Mesenchymal stem cell (in vitro differentiated cells and primary cell): ENCODE data around the gene PDGFC.

Experiments
- DNase-seq: peaks from one replicate; pipeline ENCODE4 v3.0.0-alpha.2; 2013
- H2AFZ ChIP-seq: one replicate; pipeline ENCODE4 v1.6.1; 2013; ENCODE audit warnings: low read depth, mild to moderate bottlenecking, control low read depth, inconsistent platforms, low read length, moderate library complexity
- H2AK5ac ChIP-seq: 2 replicates; pipeline ENCODE4 v1.6.1; 2013; ENCODE audit warnings: low read length, moderate library complexity, mild to moderate bottlenecking, inconsistent platforms; ENCODE audit not compliant: severe bottlenecking
- H2BK120ac ChIP-seq: one replicate; pipeline ENCODE4 v1.6.1; 2013; ENCODE audit warnings: low read depth, mild to moderate bottlenecking, inconsistent platforms, low read length, moderate library complexity
- H2BK12ac ChIP-seq, 2 experiments: one replicate each; pipeline ENCODE4 v1.6.1; 2013; ENCODE audit warnings: inconsistent platforms in 2 of 2, low read length in 2 of 2, mild to moderate bottlenecking in 2 of 2, moderate library complexity in 2 of 2, control low read depth in 1 of 2
- H2BK15ac ChIP-seq: one replicate; pipeline ENCODE4 v1.6.1; 2013; ENCODE audit warnings: mild to moderate bottlenecking, low read depth, inconsistent platforms; ENCODE audit not compliant: poor library complexity, severe bottlenecking
- H2BK5ac ChIP-seq: 2 replicates; pipeline ENCODE4 v1.6.1; 2013; ENCODE audit warnings: low read depth, mild to moderate bottlenecking, low read length, control low read depth, inconsistent platforms; ENCODE audit not compliant: poor library complexity, severe bottlenecking
- H3K14ac ChIP-seq, 2 experiments: one replicate each; pipeline ENCODE4 v1.6.1; 2013; ENCODE audit warnings: inconsistent platforms in 2 of 2, low read length in 2 of 2, control low read depth in 1 of 2, mild to moderate bottlenecking in 1 of 2, moderate library complexity in 1 of 2
- H3K18ac ChIP-seq, 2 experiments: one replicate each; pipeline ENCODE4 v1.6.1; 2013; ENCODE audit warnings: inconsistent platforms in 2 of 2, low read length in 2 of 2, control low read depth in 1 of 2, low read depth in 1 of 2, mild to moderate bottlenecking in 1 of 2
- H3K23ac ChIP-seq, 2 experiments: one replicate each; pipeline ENCODE4 v1.6.1; 2013; ENCODE audit warnings: inconsistent platforms in 2 of 2, low read length in 2 of 2, mild to moderate bottlenecking in 2 of 2, moderate library complexity in 2 of 2, control low read depth in 1 of 2
- H3K27ac ChIP-seq: 2 replicates; pipeline ENCODE4 v1.5.1; 2013; ENCODE audit warnings: mild to moderate bottlenecking, moderate library complexity, low read length, control low read depth, inconsistent platforms; ENCODE audit not compliant: poor library complexity, severe bottlenecking
- H3K27me3 ChIP-seq, 2 experiments: 2 replicates each; pipeline versions ENCODE4 v1.6.1 to v1.7.0; 2013; ENCODE audit warnings: low read length in 2 of 2, mild to moderate bottlenecking in 2 of 2, moderate library complexity in 2 of 2, control low read depth in 1 of 2, inconsistent platforms in 1 of 2; ENCODE audit not compliant: control insufficient read depth in 1 of 2, insufficient read depth in 1 of 2
- H3K36me3 ChIP-seq, 2 experiments: 2 replicates each; pipeline versions ENCODE4 v1.6.1 to v1.7.0; 2013; ENCODE audit warnings: low read length in 2 of 2, control low read depth in 1 of 2, inconsistent platforms in 1 of 2, low read depth in 1 of 2, mild to moderate bottlenecking in 1 of 2; ENCODE audit not compliant: insufficient read depth in 2 of 2, control insufficient read depth in 1 of 2
- H3K4ac ChIP-seq, 2 experiments: one replicate each; pipeline ENCODE4 v1.6.1; 2013; ENCODE audit warnings: inconsistent platforms in 2 of 2, low read length in 2 of 2, mild to moderate bottlenecking in 2 of 2, moderate library complexity in 2 of 2, control low read depth in 1 of 2, low read depth in 1 of 2
- H3K4me1 ChIP-seq: 2 replicates; pipeline ENCODE4 v1.6.1; 2013; ENCODE audit warnings: low read depth, low read length, control low read depth; ENCODE audit not compliant: control insufficient read depth, insufficient read depth
- H3K4me2 ChIP-seq: 2 replicates; pipeline ENCODE4 v1.6.1; 2013; ENCODE audit warnings: low read length, mild to moderate bottlenecking, inconsistent platforms; ENCODE audit not compliant: poor library complexity, severe bottlenecking
- H3K4me3 ChIP-seq, 2 experiments: 2 replicates each; pipeline versions ENCODE4 v1.5.1 to v1.7.0; 2013; ENCODE audit warnings: low read length in 2 of 2, mild to moderate bottlenecking in 2 of 2, control low read depth in 1 of 2, low read depth in 1 of 2; ENCODE audit not compliant: insufficient read depth in 1 of 2
- H3K79me1 ChIP-seq: replicated peaks from 2 replicates; pipeline ENCODE4 v1.6.1; 2013; ENCODE audit warnings: mild to moderate bottlenecking, control low read depth, low read length, inconsistent platforms; ENCODE audit not compliant: poor library complexity, severe bottlenecking
- H3K9ac ChIP-seq: 2 replicates; pipeline ENCODE4 v1.7.0; 2013; ENCODE audit warnings: mild to moderate bottlenecking, low read length, moderate library complexity
- H3K9me3 ChIP-seq: 2 replicates; pipeline ENCODE4 v1.7.0; 2013; ENCODE audit warnings: mild to moderate bottlenecking, low read length; ENCODE audit not compliant: control insufficient read depth
- H4K8ac ChIP-seq: one replicate; pipeline ENCODE4 v1.6.1; 2013; ENCODE audit warnings: inconsistent platforms, mild to moderate bottlenecking, low read length, moderate library complexity
- H4K91ac ChIP-seq: one replicate; pipeline ENCODE4 v1.6.1; 2013; ENCODE audit warnings: mild to moderate bottlenecking, low read length, inconsistent platforms
- WGBS: methylation state at CpG from one replicate; pipeline ENCODE4 v1.1.7; 2013; ENCODE audit warnings: mixed read lengths; 5-methylcytosine and 5-hydroxymethylcytosine counted together

Gene PDGFC

DNA sequence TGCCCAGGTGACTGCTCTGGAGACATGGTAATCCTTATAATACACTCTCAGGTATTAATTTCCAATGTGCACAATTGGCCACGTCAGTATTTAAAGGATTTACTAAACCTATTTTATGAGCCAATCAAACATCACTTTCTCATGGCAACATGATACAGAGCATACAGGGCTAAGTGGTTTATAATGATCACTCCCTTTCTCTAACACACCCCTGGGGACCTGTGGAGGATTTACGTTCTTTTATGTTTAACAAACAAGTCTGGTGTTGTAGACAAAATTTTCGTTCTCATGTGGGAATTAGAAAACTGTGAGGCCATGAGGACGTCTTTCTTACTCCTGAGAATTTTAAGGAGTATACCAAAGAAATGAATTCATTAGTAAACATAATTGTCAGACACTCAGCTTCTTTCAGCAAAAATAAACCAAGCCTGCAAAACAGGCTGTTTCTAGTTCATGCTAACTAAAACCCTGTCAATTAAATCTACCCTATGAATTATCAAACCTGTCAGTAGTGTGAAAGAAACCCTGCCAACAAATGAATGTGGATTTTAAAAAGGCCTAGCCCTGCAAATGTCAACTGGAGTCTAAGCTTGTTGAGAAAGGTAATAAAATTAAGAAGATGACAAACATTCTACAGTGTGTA lies 155.8 kb downstream of the PDGFC start:
- no peak overlapping the region for H3K14ac ChIP-seq
- no peak overlapping the region for H3K4me3 ChIP-seq
- H3K18ac ChIP-seq: no peak overlapping the region
- H3K36me3 ChIP-seq: peaks cover 0 to under 1% of the 10 kb centered on the region in 2 experiments
- H3K4me2 ChIP-seq: no peak overlapping the region
- H2BK5ac ChIP-seq: no peak overlapping the region
- 62% methylated on average over 1 of the region's 4 CpGs for WGBS
- no peak overlapping the region for H2AFZ ChIP-seq
- no peak overlapping the region for H3K4ac ChIP-seq
- no peak overlapping the region for H2AK5ac ChIP-seq
- no peaks in the 10 kb centered on the region for H3K9me3 ChIP-seq
- no peak overlapping the region for H2BK15ac ChIP-seq
- no peak overlapping the region for H4K8ac ChIP-seq
- no peak overlapping the region for H2BK12ac ChIP-seq
- H3K79me1 ChIP-seq: peaks cover 17% of the 10 kb centered on the region
- no peak overlapping the region for H3K23ac ChIP-seq
- no peak for DNase-seq
- H3K9ac ChIP-seq: no peak overlapping the region
- H2BK120ac ChIP-seq: no peak overlapping the region
- no peaks in the 10 kb centered on the region for H3K27me3 ChIP-seq
- H3K27ac ChIP-seq: no peak overlapping the region
- no peak overlapping the region for H4K91ac ChIP-seq
- H3K4me1 ChIP-seq: no peaks in the 10 kb centered on the region

DNA sequence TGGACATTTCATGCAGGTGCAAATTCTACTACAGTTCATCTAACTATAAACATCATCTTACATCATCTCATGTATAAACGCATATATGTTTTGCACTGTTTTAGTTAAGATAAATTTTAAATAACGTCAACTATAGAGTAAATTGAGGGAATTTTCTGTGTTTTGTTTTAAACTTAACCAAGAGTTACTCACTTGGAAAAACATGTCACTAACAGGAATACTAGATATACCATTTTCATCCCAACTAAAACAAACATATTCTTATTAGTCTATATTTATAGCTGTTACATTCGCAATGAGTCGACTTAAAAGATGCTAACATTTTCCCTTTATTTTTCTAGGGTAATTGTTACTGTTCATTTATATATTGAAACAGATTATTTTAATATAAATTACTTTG lies 159.6 kb downstream of the PDGFC start:
- Histone ChIP-seq H3K9me3 (no peaks in the 10 kb centered on the region), H2BK12ac (no peak overlapping the region), H3K4me1 (no peaks in the 10 kb centered on the region), H3K27ac (no peak overlapping the region), H3K18ac (no peak overlapping the region), H3K79me1 (peaks cover 14% of the 10 kb centered on the region), H2BK5ac (no peak overlapping the region), H2BK120ac (no peak overlapping the region), H2AK5ac (no peak overlapping the region), H3K4me2 (no peak overlapping the region), H4K91ac (no peak overlapping the region), H2AFZ (no peak overlapping the region), H3K36me3 (peaks cover 0 to 8% of the 10 kb centered on the region in 2 experiments), H3K23ac (no peak overlapping the region), H3K4me3 (no peak overlapping the region), H4K8ac (no peak overlapping the region), H3K9ac (no peak overlapping the region), H3K4ac (no peak overlapping the region), H3K27me3 (no peaks in the 10 kb centered on the region), H3K14ac (no peak overlapping the region), H2BK15ac (no peak overlapping the region)
- DNase-seq: no peak
- no CpG with 5 or more reads among the region's 4 CpGs for WGBS

DNA sequence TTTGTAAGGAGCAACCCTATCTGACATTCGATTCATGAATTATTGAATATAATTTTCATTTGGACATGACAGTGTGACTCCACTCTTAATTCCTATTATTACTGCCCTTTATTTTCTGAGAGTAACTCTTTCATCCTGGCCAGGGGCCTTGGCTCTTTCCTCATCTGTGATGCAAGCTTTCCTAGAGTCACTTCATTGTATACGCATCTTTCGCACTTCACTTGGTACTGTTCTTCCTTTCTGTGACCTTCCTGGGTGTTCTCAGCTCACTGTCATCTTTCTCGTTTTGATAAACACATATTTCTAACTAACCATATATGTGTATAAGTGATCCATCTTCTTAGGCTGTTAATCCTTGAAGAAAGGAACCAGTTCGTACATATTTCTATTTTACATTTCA lies 160.3 kb downstream of the PDGFC start:
- H3K4me3 ChIP-seq: no peak overlapping the region
- 100% methylated on average over 3 of the region's 5 CpGs for WGBS
- no peak overlapping the region for H2BK5ac ChIP-seq
- H3K9me3 ChIP-seq: no peaks in the 10 kb centered on the region
- DNase-seq: no peak
- no peak overlapping the region for H3K27ac ChIP-seq
- no peaks in the 10 kb centered on the region for H3K27me3 ChIP-seq
- no peak overlapping the region for H2BK15ac ChIP-seq
- no peak overlapping the region for H3K23ac ChIP-seq
- no peak overlapping the region for H3K4ac ChIP-seq
- H4K8ac ChIP-seq: no peak overlapping the region
- no peak overlapping the region for H4K91ac ChIP-seq
- H2AK5ac ChIP-seq: no peak overlapping the region
- peaks cover 14% of the 10 kb centered on the region for H3K79me1 ChIP-seq
- H3K18ac ChIP-seq: no peak overlapping the region
- H2AFZ ChIP-seq: no peak overlapping the region
- H3K4me1 ChIP-seq: no peaks in the 10 kb centered on the region
- no peak overlapping the region for H2BK120ac ChIP-seq
- H3K14ac ChIP-seq: no peak overlapping the region
- no peak overlapping the region for H2BK12ac ChIP-seq
- no peak overlapping the region for H3K4me2 ChIP-seq
- H3K9ac ChIP-seq: no peak overlapping the region
- peaks cover 0 to 8% of the 10 kb centered on the region in 2 experiments for H3K36me3 ChIP-seq

DNA sequence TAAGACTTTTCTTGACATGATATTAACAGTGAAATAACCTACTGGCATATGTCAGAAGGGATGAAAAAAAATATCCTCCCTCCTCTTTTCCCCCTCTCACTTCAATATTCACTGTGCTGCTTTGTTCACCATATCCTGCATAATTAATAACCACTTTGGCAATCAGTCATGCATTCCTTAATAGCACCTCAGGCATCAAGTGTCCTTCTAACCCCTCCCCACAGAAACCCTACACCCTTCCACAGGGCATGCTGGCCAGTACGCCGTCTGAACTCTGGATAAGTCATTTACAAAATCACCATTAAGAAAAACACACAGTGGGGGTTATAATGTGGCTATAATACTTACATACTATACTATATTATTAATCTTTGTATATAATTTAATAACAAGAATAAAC lies 165.9 kb downstream of the PDGFC start:
- no peak overlapping the region for H3K4me2 ChIP-seq
- no peaks in the 10 kb centered on the region for H3K4me1 ChIP-seq
- no peak overlapping the region for H4K91ac ChIP-seq
- no CpG with 5 or more reads among the region's 2 CpGs for WGBS
- no peak for DNase-seq
- H3K36me3 ChIP-seq: peaks cover 0 to 6% of the 10 kb centered on the region in 2 experiments
- H3K27ac ChIP-seq: no peak overlapping the region
- no peaks in the 10 kb centered on the region for H3K9me3 ChIP-seq
- no peak overlapping the region for H2AK5ac ChIP-seq
- no peak overlapping the region for H3K14ac ChIP-seq
- no peak overlapping the region for H2AFZ ChIP-seq
- H3K9ac ChIP-seq: no peak overlapping the region
- H2BK12ac ChIP-seq: no peak overlapping the region
- no peaks in the 10 kb centered on the region for H3K27me3 ChIP-seq
- H2BK5ac ChIP-seq: no peak overlapping the region
- H2BK15ac ChIP-seq: no peak overlapping the region
- H4K8ac ChIP-seq: no peak overlapping the region
- no peak overlapping the region for H3K4me3 ChIP-seq
- H3K4ac ChIP-seq: no peak overlapping the region
- peaks cover 12% of the 10 kb centered on the region for H3K79me1 ChIP-seq
- H2BK120ac ChIP-seq: no peak overlapping the region
- no peak overlapping the region for H3K18ac ChIP-seq
- no peak overlapping the region for H3K23ac ChIP-seq
